Measurements from ENCODE around the gene HEG1.

HEG1 gene

GRCh38 chr3:125000661-125001060 lies 55.1 kb downstream of the HEG1 start:
- no peak for TF ChIP-seq RAD21 (IDR thresholded peaks at IDR 0.05; ENCODE audit: low read depth)
- TF ChIP-seq TCF12 (IDR thresholded peaks at IDR 0.05; ENCODE audit: low read depth) = no peak
- no peak for TF ChIP-seq USF1 (IDR thresholded peaks at IDR 0.05)
- no peak for TF ChIP-seq YY1 (IDR thresholded peaks at IDR 0.05; ENCODE audit: low read depth)
- no peak for TF ChIP-seq TEAD4 (IDR thresholded peaks at IDR 0.05)
- no peak for TF ChIP-seq ZBTB7A (IDR thresholded peaks at IDR 0.05; ENCODE audit: low read depth)
- no peak for TF ChIP-seq CEBPB (IDR thresholded peaks at IDR 0.05)
- no peak for TF ChIP-seq REST (IDR thresholded peaks at IDR 0.05; ENCODE audit: low read depth)
- TF ChIP-seq CREB1 (IDR thresholded peaks at IDR 0.05; ENCODE audit: low read depth) = no peak
- no peak for TF ChIP-seq NFIC (IDR thresholded peaks at IDR 0.05)
- TF ChIP-seq, protein P1, sequence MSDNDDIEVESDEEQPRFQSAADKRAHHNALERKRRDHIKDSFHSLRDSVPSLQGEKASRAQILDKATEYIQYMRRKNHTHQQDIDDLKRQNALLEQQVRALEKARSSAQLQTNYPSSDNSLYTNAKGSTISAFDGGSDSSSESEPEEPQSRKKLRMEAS (IDR thresholded peaks at IDR 0.05) = no peak
- TF ChIP-seq TAF1 (IDR thresholded peaks at IDR 0.05; ENCODE audit: low read depth) = no peak
- no peak for TF ChIP-seq EGR1 (IDR thresholded peaks at IDR 0.05)
- TF ChIP-seq FOXM1 (IDR thresholded peaks at IDR 0.05; ENCODE audit: borderline replicate concordance, low read depth) = no peak
- TF ChIP-seq EP300 (IDR thresholded peaks at IDR 0.05; ENCODE audit: borderline replicate concordance) = no peak

GRCh38 chr3:124999897-125000435 lies 55.8 kb downstream of the HEG1 start:
- no peak for TF ChIP-seq TCF12 (IDR thresholded peaks at IDR 0.05; ENCODE audit: low read depth)

- TF ChIP-seq CEBPB (IDR thresholded peaks at IDR 0.05) (no peak), TAF1 (IDR thresholded peaks at IDR 0.05; ENCODE audit: low read depth) (no peak)
These were observed 56.5 kb downstream of the HEG1 start for GRCh38 chr3:124999317-124999716.

- TF ChIP-seq RAD21 (IDR thresholded peaks at IDR 0.05; ENCODE audit: low read depth) = no peak
- TF ChIP-seq, protein P1 (IDR thresholded peaks at IDR 0.05) = no peak
- no peak for TF ChIP-seq EP300 (IDR thresholded peaks at IDR 0.05; ENCODE audit: borderline replicate concordance)
- no peak for TF ChIP-seq EGR1 (IDR thresholded peaks at IDR 0.05)
- TF ChIP-seq ZBTB7A (IDR thresholded peaks at IDR 0.05; ENCODE audit: low read depth) = no peak
- no peak for TF ChIP-seq TAF1 (IDR thresholded peaks at IDR 0.05; ENCODE audit: low read depth)
- TF ChIP-seq FOXM1 (IDR thresholded peaks at IDR 0.05; ENCODE audit: borderline replicate concordance, low read depth) = no peak
- no peak for TF ChIP-seq CEBPB (IDR thresholded peaks at IDR 0.05)
- no peak for TF ChIP-seq NFIC (IDR thresholded peaks at IDR 0.05)
- no peak for TF ChIP-seq TCF12 (IDR thresholded peaks at IDR 0.05; ENCODE audit: low read depth)
- no peak for TF ChIP-seq YY1 (IDR thresholded peaks at IDR 0.05; ENCODE audit: low read depth)
- no peak for TF ChIP-seq REST (IDR thresholded peaks at IDR 0.05; ENCODE audit: low read depth)
- TF ChIP-seq USF1 (IDR thresholded peaks at IDR 0.05) = no peak
- no peak for TF ChIP-seq CREB1 (IDR thresholded peaks at IDR 0.05; ENCODE audit: low read depth)
- no peak for TF ChIP-seq TEAD4 (IDR thresholded peaks at IDR 0.05)
These were observed 57.6 kb downstream of the HEG1 start for GRCh38 chr3:124998247-124998630.

DNA sequence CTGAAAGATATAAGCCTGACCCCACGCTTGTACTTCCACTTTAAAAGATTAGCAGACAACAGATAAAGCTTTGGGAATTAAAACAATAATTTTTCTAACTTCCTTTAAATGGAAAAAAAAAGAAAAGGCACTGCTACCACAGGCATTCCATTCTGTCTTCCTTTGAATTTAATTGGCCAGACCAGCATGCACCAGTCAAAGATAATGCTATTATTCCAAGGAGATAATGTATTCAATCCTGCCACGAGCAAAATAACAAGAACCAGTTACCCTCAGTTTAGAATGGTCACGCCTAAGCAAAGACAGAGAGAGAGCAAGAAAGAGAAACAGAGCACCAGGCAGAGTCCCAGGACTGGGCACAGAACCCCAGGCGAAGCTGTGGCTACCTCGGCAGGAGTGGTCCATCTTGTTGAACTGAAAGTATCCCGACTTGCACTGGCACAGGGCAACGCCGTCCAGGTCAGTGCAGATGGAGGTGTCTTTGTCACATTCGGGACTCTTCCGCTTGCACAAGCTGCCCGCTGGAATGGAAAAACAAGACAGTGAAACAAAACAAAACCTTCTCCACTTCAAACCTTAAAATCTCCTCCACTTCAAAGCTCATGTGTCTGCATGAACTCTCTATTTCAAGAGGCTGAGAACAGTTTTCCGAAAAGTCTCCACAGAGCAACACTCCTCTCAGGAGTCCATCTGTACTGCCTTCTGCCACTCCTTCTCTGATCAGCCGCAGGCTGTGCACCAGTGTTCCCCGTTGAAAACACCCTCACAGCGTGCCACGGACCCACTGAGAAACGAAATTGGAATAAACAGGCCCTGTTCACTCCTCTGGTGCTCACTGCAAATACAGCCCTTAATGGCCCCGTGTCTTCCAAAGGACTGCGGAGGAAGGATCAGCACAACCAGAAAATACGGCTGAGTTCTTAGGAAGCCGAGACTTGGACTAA lies 58.2 kb downstream of the HEG1 start:
- TF ChIP-seq EGR1 (IDR thresholded peaks at IDR 0.05) (no peak), CREB1 (IDR thresholded peaks at IDR 0.05; ENCODE audit: low read depth) (no peak), RAD21 (IDR thresholded peaks at IDR 0.05; ENCODE audit: low read depth) (no peak), NFIC (IDR thresholded peaks at IDR 0.05) (no peak), REST (IDR thresholded peaks at IDR 0.05; ENCODE audit: low read depth) (no peak), TCF12 (IDR thresholded peaks at IDR 0.05; ENCODE audit: low read depth) (no peak), EP300 (IDR thresholded peaks at IDR 0.05; ENCODE audit: borderline replicate concordance) (no peak), YY1 (IDR thresholded peaks at IDR 0.05; ENCODE audit: low read depth) (no peak), USF1 (IDR thresholded peaks at IDR 0.05) (no peak), FOXM1 (IDR thresholded peaks at IDR 0.05; ENCODE audit: borderline replicate concordance, low read depth) (no peak), CEBPB (IDR thresholded peaks at IDR 0.05) (no peak), TEAD4 (IDR thresholded peaks at IDR 0.05) (no peak), ZBTB7A (IDR thresholded peaks at IDR 0.05; ENCODE audit: low read depth) (no peak), TAF1 (IDR thresholded peaks at IDR 0.05; ENCODE audit: low read depth) (no peak)
- TF ChIP-seq, protein P1 (IDR thresholded peaks at IDR 0.05) = no peak
